CD14-positive monocyte (primary cell): Measurements from ENCODE around the gene LARP6. TPM values are rescaled to one million over a fixed set of nuclear protein-coding genes. Genes with fewer than 3 reads are reported as not detected.

ENCODE experiments used
- DNase-seq, 3 donors: peaks; one replicate each; pipeline ENCODE4 v3.0.0-alpha.2; 2011 to 2022
- H2AFZ ChIP-seq: 2 replicates; pipeline ENCODE4 v1.6.0; 2012; ENCODE audit warnings: mild to moderate bottlenecking, low read depth, low read length, inconsistent platforms; ENCODE audit not compliant: insufficient read depth, poor library complexity, severe bottlenecking
- H3K27ac ChIP-seq, 2 donors: 1 replicate in 1 of 2; 2 replicates in 1 of 2; pipeline ENCODE4 v1.5.1; 2012 to 2013; ENCODE audit warnings: low read length in 2 of 2, control low read depth in 1 of 2, inconsistent platforms in 1 of 2, low read depth in 1 of 2, mild to moderate bottlenecking in 1 of 2
- H3K27me3 ChIP-seq, 2 donors: one replicate each; pipeline versions ENCODE4 v1.6.0 to v1.6.1; 2011 to 2013; ENCODE audit warnings: low read length in 2 of 2; ENCODE audit not compliant: control insufficient read depth in 2 of 2, insufficient read depth in 2 of 2
- H3K36me3 ChIP-seq, 2 donors: replicated peaks in 1 of 2; 1 replicate in 1 of 2; 2 replicates in 1 of 2; pipeline versions ENCODE4 v1.5.1 to v1.6.1; 2012 to 2013; ENCODE audit warnings: low read length in 2 of 2, control low read depth in 1 of 2, inconsistent platforms in 1 of 2, mild to moderate bottlenecking in 1 of 2; ENCODE audit not compliant: insufficient read depth in 2 of 2, control insufficient read depth in 1 of 2
- H3K4me1 ChIP-seq, 2 donors: 1 replicate in 1 of 2; 2 replicates in 1 of 2; pipeline versions ENCODE4 v1.5.1 to v1.6.1; 2012 to 2013; ENCODE audit warnings: low read length in 2 of 2, control low read depth in 1 of 2, inconsistent platforms in 1 of 2, mild to moderate bottlenecking in 1 of 2, moderate library complexity in 1 of 2; ENCODE audit not compliant: insufficient read depth in 2 of 2, control insufficient read depth in 1 of 2
- H3K4me2 ChIP-seq: replicated peaks from 2 replicates; pipeline ENCODE3; 2012; ENCODE audit warnings: low read length, moderate library complexity, mild to moderate bottlenecking; ENCODE audit not compliant: poor library complexity, severe bottlenecking; ENCODE audit errors: extremely low read depth
- H3K4me3 ChIP-seq, 3 experiments: fragments of 200-600 bp in 1 of 3; sonication (generic) in 1 of 3; replicated peaks in 1 of 3; 1 replicate in 2 of 3; 2 replicates in 1 of 3; pipeline ENCODE4 v1.5.1; 2011 to 2013; ENCODE audit warnings: low read length in 3 of 3, mild to moderate bottlenecking in 3 of 3, control low read depth in 2 of 3, low read depth in 2 of 3, inconsistent platforms in 1 of 3, moderate library complexity in 1 of 3
- H3K79me2 ChIP-seq: 2 replicates; pipeline ENCODE4 v1.6.0; 2012; ENCODE audit warnings: mild to moderate bottlenecking, control low read depth, inconsistent platforms, low read length, moderate library complexity; ENCODE audit not compliant: insufficient read depth
- H3K9ac ChIP-seq: 2 replicates; pipeline ENCODE4 v1.6.0; 2017; ENCODE audit warnings: low read length, mild to moderate bottlenecking; ENCODE audit not compliant: insufficient read depth, poor library complexity, severe bottlenecking
- H3K9me3 ChIP-seq, 2 donors: replicated peaks in 1 of 2; 1 replicate in 1 of 2; 2 replicates in 1 of 2; pipeline versions ENCODE4 v1.5.1 to v1.6.1; 2012 to 2013; ENCODE audit warnings: low read length in 2 of 2, control low read depth in 1 of 2; ENCODE audit not compliant: control insufficient read depth in 1 of 2, insufficient read depth in 1 of 2
- H4K20me1 ChIP-seq: 2 replicates; pipeline ENCODE4 v1.6.0; 2012; ENCODE audit warnings: mild to moderate bottlenecking, low read length, control low read depth, moderate library complexity; ENCODE audit not compliant: insufficient read depth
- H3K27ac Mint-ChIP-seq, 7 donors: one replicate each; pipeline ENCODE4 v1.8.0; 2020; ENCODE audit warnings: mild to moderate bottlenecking in 7 of 7, mixed read lengths in 7 of 7, moderate library complexity in 6 of 7, inconsistent platforms in 2 of 7
- H3K27me3 Mint-ChIP-seq, 3 donors: one replicate each; pipeline ENCODE4 v1.8.0; 2021 to 2022; ENCODE audit warnings: low read depth in 3 of 3, mild to moderate bottlenecking in 3 of 3, mixed read lengths in 3 of 3, moderate library complexity in 3 of 3, inconsistent platforms in 1 of 3
- H3K36me3 Mint-ChIP-seq, 2 donors: one replicate each; pipeline ENCODE4 v1.8.0; 2020; ENCODE audit warnings: mixed read lengths in 2 of 2, inconsistent platforms in 1 of 2, mild to moderate bottlenecking in 1 of 2
- H3K4me1 Mint-ChIP-seq: one replicate; pipeline ENCODE4 v1.8.0; 2020; ENCODE audit warnings: mild to moderate bottlenecking, mixed read lengths
- H3K4me3 Mint-ChIP-seq, 2 donors: one replicate each; pipeline ENCODE4 v1.8.0; 2020; ENCODE audit warnings: mild to moderate bottlenecking in 2 of 2, mixed read lengths in 2 of 2, moderate library complexity in 1 of 2
- H3K9me3 Mint-ChIP-seq, 7 donors: one replicate each; pipeline ENCODE4 v1.8.0; 2020 to 2022; ENCODE audit warnings: mixed read lengths in 7 of 7, mild to moderate bottlenecking in 6 of 7, moderate library complexity in 6 of 7, inconsistent platforms in 2 of 7
- WGBS: methylation state at CpG from one replicate; pipeline ENCODE4 v1.1.5; 2013; ENCODE audit warnings: missing lambda C conversion rate; ENCODE audit not compliant: insufficient coverage; 5-methylcytosine and 5-hydroxymethylcytosine counted together
- intact Hi-C, 2 donors: fragments of 100-400 bp; cut with micrococcal nuclease; formaldehyde crosslinking; loops; one replicate each; pipeline versions ENCODE4 v1.15.0 to v1.15.1; 2023
- polyA plus RNA-seq, 3 donors: library from polyadenylated mRNA; depleted of rRNA in 1 of 3; unstranded in 2 of 3; stranded (reverse) in 1 of 3; fragments of 300-500 nt in 2 of 3; fragments of >200 nt in 1 of 3; fragmentation: Illumina TruSeq in 2 of 3; gene quantifications; 1 replicate in 2 of 3; 2 replicates in 1 of 3; pipeline ENCODE4 v1.2.3, GENCODE V29; 2012 to 2021
- TF ChIP-seq, protein P1 (sequence below): fragments of 200-600 bp; IDR thresholded peaks from one replicate; pipeline ENCODE4 v1.8.0; 2022; ENCODE audit warnings: antibody characterized with exemption, mild to moderate bottlenecking

The LARP6 gene
- polyA plus RNA-seq, 3 donors, result not detected

- no peak overlapping the region for H3K4me3 ChIP-seq
- peaks cover 0 to 4% of the 10 kb centered on the region in 2 donors for H3K9me3 ChIP-seq
- Mint-ChIP-seq H3K9me3 (peaks cover 0 to 4% (median 0%) of the 10 kb centered on the region in 7 donors), H3K4me3 (no peak overlapping the region), H3K27ac (no peak overlapping the region), H3K27me3 (peaks cover 0 to 4% (median 3%) of the 10 kb centered on the region in 3 donors), H3K36me3 (no peaks in the 10 kb centered on the region), H3K4me1 (no peaks in the 10 kb centered on the region)
- no peak overlapping the region for H3K27ac ChIP-seq
- H3K4me2 ChIP-seq, result no peak overlapping the region
- H3K36me3 ChIP-seq, result no peaks in the 10 kb centered on the region
- no peaks in the 10 kb centered on the region for H3K4me1 ChIP-seq
- H3K79me2 ChIP-seq, result no peaks in the 10 kb centered on the region
- DNase-seq, result no peak
- H2AFZ ChIP-seq, result no peak overlapping the region
- H3K9ac ChIP-seq, result no peak overlapping the region
- no peaks in the 10 kb centered on the region for H4K20me1 ChIP-seq
- no CpG with 5 or more reads among the region's 2 CpGs for whole genome bisulfite sequencing
- intact Hi-C loops, result loop anchor here (10.0 kb wide), 3 partner anchors 134 to 1344 kb away; no protein-coding TSS in a partner anchor
- H3K27me3 ChIP-seq, result no peaks in the 10 kb centered on the region
- TF ChIP-seq, protein P1, sequence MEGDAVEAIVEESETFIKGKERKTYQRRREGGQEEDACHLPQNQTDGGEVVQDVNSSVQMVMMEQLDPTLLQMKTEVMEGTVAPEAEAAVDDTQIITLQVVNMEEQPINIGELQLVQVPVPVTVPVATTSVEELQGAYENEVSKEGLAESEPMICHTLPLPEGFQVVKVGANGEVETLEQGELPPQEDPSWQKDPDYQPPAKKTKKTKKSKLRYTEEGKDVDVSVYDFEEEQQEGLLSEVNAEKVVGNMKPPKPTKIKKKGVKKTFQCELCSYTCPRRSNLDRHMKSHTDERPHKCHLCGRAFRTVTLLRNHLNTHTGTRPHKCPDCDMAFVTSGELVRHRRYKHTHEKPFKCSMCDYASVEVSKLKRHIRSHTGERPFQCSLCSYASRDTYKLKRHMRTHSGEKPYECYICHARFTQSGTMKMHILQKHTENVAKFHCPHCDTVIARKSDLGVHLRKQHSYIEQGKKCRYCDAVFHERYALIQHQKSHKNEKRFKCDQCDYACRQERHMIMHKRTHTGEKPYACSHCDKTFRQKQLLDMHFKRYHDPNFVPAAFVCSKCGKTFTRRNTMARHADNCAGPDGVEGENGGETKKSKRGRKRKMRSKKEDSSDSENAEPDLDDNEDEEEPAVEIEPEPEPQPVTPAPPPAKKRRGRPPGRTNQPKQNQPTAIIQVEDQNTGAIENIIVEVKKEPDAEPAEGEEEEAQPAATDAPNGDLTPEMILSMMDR, result no peak
Observed at GRCh38 chr15:70818580-70818979, 35.4 kb downstream of the LARP6 start.

GRCh38 chr15:70817266-70817665 is 36.7 kb downstream of the LARP6 start:
- H3K4me1 ChIP-seq, result no peaks in the 10 kb centered on the region
- Mint-ChIP-seq H3K4me3 (no peak overlapping the region), H3K4me1 (no peaks in the 10 kb centered on the region), H3K36me3 (no peaks in the 10 kb centered on the region), H3K27ac (no peak overlapping the region), H3K27me3 (peaks cover 0 to 3% (median 0%) of the 10 kb centered on the region in 3 donors), H3K9me3 (peaks cover 0 to 4% (median 0%) of the 10 kb centered on the region in 7 donors)
- TF ChIP-seq, protein P1, result no peak
- intact Hi-C loops, result loop anchor here (10.0 kb wide), 3 partner anchors 132 to 1342 kb away; no protein-coding TSS in a partner anchor
- no peak overlapping the region for H3K4me3 ChIP-seq
- no peak for DNase-seq
- H4K20me1 ChIP-seq, result no peaks in the 10 kb centered on the region
- H3K9me3 ChIP-seq, result peaks cover 0 to 4% of the 10 kb centered on the region in 2 donors
- no peaks in the 10 kb centered on the region for H3K27me3 ChIP-seq
- no peak overlapping the region for H2AFZ ChIP-seq
- H3K79me2 ChIP-seq, result no peaks in the 10 kb centered on the region
- H3K4me2 ChIP-seq, result no peak overlapping the region
- no peak overlapping the region for H3K9ac ChIP-seq
- H3K36me3 ChIP-seq, result no peaks in the 10 kb centered on the region
- H3K27ac ChIP-seq, result no peak overlapping the region
